HCEC 1CT (cell line): ENCODE data around the gene BCL11B.

ENCODE experiments used
- DNase-seq: peaks from one replicate; pipeline ENCODE4 v3.0.0-alpha.2; 2017

The BCL11B gene

GRCh38 chr14:99177046-99177655 lies 94.8 kb downstream of the BCL11B start:
- no peak for DNase-seq

- DNase-seq = no peak
These were observed 95.6 kb downstream of the BCL11B start for GRCh38 chr14:99176156-99176945.

- DNase-seq = no peak
These were observed 96.5 kb downstream of the BCL11B start for GRCh38 chr14:99175331-99176155.

- DNase-seq = no peak
These were observed 97.2 kb downstream of the BCL11B start for GRCh38 chr14:99174770-99175319.

- DNase-seq = no peak
These were observed 97.8 kb downstream of the BCL11B start for GRCh38 chr14:99174081-99174769.

- DNase-seq = no peak
These were observed 98.5 kb downstream of the BCL11B start for GRCh38 chr14:99173506-99173905.

- DNase-seq = no peak
These were observed 98.9 kb downstream of the BCL11B start for GRCh38 chr14:99173086-99173485.

- no peak for DNase-seq
These were observed 100.6 kb downstream of the BCL11B start for GRCh38 chr14:99171396-99171795.

- DNase-seq = no peak
These were observed 102.1 kb downstream of the BCL11B start for GRCh38 chr14:99169776-99170356.

- DNase-seq = no peak
These were observed 103.7 kb downstream of the BCL11B start for GRCh38 chr14:99168330-99168729.

GRCh38 chr14:99166506-99166905 lies 105.5 kb downstream of the BCL11B start:
- DNase-seq = no peak

- no peak for DNase-seq
These were observed 107.3 kb downstream of the BCL11B start for GRCh38 chr14:99164712-99165111.

- no peak for DNase-seq
These were observed 108.6 kb downstream of the BCL11B start for GRCh38 chr14:99163446-99163845.

- no peak for DNase-seq
These were observed 112.4 kb downstream of the BCL11B start for GRCh38 chr14:99159341-99160340.

- DNase-seq = no peak
These were observed 113.3 kb downstream of the BCL11B start for GRCh38 chr14:99158646-99159165.

- DNase-seq = no peak
These were observed 113.8 kb downstream of the BCL11B start for GRCh38 chr14:99158150-99158549.

- no peak for DNase-seq
These were observed 114.3 kb downstream of the BCL11B start for GRCh38 chr14:99157676-99158075.

GRCh38 chr14:99157246-99157645 lies 114.8 kb downstream of the BCL11B start:
- no peak for DNase-seq

GRCh38 chr14:99156814-99157213 lies 115.2 kb downstream of the BCL11B start:
- DNase-seq = no peak

- DNase-seq = no peak
These were observed 115.9 kb downstream of the BCL11B start for GRCh38 chr14:99156090-99156425.
